GM18951 (cell line): ENCODE measurements around the gene SEC63.
"Not testable (repeated sequence)": the region's sequence is repeated elsewhere in the genome, so short reads cannot be mapped to it uniquely, and the experiment has no call there.

ENCODE experiments used
- POLR2A ChIP-seq: IDR thresholded peaks from 4 replicates; pipeline ENCODE4 v1.6.1; 2011; ENCODE audit warnings: mild to moderate bottlenecking; ENCODE audit not compliant: insufficient read length, insufficient read depth; ENCODE audit errors: extremely low read depth
- in situ Hi-C: fragments of 300-500 bp; cut with MboI; formaldehyde crosslinking; loops from one replicate; pipeline ENCODE4 v1.12.0; 2022; ENCODE audit warnings: low sequenced_read_pairs, mixed read lengths, inconsistent platforms; ENCODE audit not compliant: unreplicated experiment

SEC63 gene

DNA sequence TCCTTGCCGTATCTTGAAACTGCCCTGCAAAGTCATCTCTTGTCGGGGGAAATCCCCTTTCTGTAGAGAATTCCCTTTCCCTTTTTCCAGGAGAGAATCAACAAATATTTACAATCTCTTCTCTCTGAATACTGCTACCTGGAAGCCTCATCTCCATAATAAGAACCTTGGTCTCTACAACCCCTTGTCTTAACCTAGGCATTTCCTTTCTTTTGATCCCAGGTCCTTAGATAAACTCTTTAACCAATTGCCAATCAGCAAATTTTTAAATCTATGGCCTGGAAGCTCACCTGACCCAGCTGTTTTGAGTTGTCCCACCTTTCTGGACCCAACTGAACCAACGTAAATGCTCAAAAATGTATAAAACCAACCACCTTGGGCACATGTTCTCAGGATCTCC is 30.6 kb upstream of the SEC63 start:
- no peak for TF ChIP-seq POLR2A
- in situ Hi-C loops = no loop called here

- in situ Hi-C loops = no loop called here
- TF ChIP-seq POLR2A = no peak
Measured at GRCh38 chr6:107987805-107988204, 29.8 kb upstream of the SEC63 start.

DNA sequence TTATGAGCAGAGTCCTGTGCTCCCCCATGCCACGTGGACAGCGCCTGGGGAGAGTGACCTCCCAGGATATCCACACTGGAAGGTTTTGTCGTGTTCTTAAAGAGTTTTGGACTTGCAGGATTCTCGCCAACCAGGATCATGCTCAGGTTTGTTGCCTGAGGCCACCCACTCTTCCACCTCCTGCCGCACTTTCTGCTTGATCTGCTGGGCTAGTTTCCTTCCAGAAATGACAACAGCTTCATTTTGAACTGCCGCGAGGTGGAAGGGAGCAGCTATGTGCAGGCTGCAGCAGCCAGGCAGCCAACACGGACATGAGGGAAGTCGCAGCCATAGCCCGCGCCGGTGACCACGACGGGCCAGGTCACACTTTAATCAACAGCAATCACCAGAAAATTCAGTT is 27.7 kb upstream of the SEC63 start:
- in situ Hi-C loops = no loop called here
- no peak for TF ChIP-seq POLR2A

- in situ Hi-C loops = no loop called here
- TF ChIP-seq POLR2A = no peak
Measured at GRCh38 chr6:107983811-107984210, 25.8 kb upstream of the SEC63 start.

- no peak for TF ChIP-seq POLR2A
- in situ Hi-C loops = no loop called here
Measured at GRCh38 chr6:107982486-107982885, 24.5 kb upstream of the SEC63 start.

DNA sequence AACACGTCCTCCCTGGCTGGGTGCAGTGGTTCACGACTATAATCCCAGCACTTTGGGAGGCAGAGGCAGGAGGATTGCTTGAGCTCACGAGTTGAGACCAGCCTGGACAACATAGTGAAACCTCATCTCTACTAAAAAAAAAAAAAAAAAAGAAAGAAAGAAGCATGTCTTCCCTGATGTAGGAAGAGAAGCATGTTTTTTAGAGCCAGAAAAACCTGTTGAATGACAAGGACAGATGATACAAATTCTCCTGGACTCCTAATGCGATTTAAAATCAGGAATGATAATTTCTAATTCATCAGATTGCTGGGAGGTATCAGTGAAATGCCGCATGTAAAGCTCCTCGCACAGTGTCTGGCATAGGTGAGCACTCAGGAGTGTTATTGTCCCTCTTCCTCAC is 23.7 kb upstream of the SEC63 start:
- in situ Hi-C loops = no loop called here
- no peak for TF ChIP-seq POLR2A

DNA sequence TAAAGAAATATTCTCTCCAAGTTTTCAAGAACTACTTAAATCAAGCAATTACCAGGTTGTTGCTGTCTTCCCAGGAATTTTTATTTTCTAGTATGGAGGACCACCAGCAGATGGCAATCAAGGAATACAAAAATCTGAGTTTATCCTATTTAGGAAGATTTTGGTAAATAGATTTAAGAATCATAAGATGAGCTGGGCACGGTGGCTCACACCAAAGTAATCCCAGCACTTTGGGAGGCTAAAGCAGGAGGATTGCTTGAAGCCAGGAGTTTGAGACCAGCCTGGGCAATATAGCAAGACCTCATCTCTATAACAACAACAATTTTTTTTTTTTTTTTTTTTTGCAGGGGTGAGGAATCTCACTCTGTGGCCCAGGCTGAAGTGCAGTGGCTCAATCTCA is 19.3 kb upstream of the SEC63 start:
- no peak for TF ChIP-seq POLR2A
- in situ Hi-C loops = no loop called here

GRCh38 chr6:107976155-107976783 is 18.3 kb upstream of the SEC63 start:
- TF ChIP-seq POLR2A = no peak
- in situ Hi-C loops = no loop called here

DNA sequence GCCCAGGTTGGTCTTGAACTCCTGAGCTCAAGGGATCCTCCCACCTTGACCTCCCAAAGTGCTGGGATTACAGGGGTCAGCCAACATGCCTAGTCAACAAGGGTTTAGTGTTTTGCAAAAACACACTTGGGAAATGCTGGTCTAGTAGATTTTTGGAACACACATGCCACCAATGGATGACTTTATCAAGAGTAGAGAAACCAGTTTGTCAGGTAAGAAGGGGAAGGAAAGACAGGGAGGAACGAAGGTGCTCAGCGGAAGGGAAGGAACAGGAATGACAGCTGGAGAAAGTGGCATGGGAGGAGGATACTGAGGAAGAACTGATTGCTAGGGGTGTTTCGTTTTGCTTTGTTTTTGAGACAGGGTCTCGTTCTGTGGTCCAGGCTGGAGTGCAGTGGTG is 15.6 kb upstream of the SEC63 start:
- in situ Hi-C loops = no loop called here
- TF ChIP-seq POLR2A = no peak

DNA sequence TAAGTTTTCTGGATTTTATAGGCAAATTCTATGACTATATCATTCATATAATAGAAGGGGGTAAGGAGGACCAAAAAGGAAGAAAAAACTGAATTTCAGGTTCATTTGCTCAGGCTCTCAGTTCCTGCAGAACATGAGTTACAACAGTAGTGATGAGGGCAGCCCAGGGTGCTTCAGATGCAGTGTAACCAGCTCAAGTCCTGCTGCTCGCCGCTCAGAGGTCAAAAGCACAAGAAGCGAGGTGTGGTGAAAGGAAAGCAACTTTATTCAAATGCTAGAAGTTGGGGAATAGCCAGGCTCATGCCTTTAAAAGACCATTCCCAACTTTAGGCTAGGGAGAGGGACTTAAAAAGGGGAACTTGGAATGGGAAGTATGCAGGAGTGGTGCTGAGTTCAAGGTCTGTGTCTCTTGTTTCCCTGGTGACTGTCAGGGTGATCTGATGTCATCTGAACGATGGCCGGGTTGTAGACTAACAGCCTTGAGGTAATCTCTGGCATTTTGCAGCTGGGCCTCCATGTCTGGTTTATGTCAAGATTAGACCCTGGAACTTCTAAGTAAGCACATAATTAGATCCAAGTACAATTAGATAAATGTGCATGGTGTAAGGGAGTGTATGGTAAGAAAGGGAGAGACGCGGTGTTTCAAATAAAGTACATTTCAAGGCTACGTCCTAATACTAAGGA is 14.5 kb upstream of the SEC63 start:
- in situ Hi-C loops = no loop called here
- TF ChIP-seq POLR2A = no peak

DNA sequence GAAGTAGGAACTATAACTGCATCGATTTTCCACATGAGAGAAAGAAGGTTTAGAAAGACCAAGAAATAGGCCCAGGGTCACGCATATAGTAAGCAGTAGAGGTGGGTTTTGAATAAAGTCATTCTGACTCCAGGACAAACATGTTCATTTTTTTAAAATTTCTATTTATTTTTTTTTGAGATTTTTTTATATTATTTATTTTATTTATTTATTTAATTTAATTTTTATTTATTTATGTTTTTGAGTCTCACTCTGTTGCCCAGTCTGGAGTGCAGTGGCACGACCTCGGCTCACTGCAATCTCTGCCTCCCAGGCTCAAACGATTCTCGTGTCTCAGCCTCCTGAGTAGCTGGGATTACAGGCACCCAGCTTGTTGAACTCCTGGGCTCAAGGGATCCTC is 13.2 kb upstream of the SEC63 start:
- TF ChIP-seq POLR2A = no peak

DNA sequence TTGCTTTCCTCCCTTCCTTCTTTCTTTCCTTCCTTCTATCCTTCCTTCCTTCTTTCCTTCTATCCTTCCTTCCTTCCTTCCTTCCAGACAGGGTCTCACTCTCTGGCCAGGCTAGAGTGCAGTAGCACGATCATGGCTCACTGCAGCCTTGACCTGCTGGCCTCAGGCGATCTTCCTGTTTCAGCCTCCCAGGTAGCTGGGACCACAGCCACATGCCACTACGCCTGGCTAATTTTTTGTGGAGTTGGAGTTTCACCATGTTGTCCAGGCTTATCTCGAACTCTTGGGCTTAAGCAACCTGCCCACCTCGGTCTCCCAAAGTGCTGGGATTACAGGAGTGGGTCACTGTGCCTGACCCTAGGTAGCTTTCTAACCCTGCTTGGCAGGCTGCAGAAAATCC is 12.2 kb upstream of the SEC63 start:
- no peak for TF ChIP-seq POLR2A
- in situ Hi-C loops = no loop called here

More for the DNA sequence above, 13.2 kb upstream of the SEC63 start:
- in situ Hi-C loops = no loop called here

GRCh38 chr6:107968081-107968480 is 10.1 kb upstream of the SEC63 start:
- TF ChIP-seq POLR2A = no peak
- in situ Hi-C loops = no loop called here

- in situ Hi-C loops = no loop called here
- no peak for TF ChIP-seq POLR2A
Measured at GRCh38 chr6:107965746-107966145, 7.7 kb upstream of the SEC63 start.

GRCh38 chr6:107962723-107963122 is 4.7 kb upstream of the SEC63 start:
- in situ Hi-C loops = no loop called here
- no peak for TF ChIP-seq POLR2A

DNA sequence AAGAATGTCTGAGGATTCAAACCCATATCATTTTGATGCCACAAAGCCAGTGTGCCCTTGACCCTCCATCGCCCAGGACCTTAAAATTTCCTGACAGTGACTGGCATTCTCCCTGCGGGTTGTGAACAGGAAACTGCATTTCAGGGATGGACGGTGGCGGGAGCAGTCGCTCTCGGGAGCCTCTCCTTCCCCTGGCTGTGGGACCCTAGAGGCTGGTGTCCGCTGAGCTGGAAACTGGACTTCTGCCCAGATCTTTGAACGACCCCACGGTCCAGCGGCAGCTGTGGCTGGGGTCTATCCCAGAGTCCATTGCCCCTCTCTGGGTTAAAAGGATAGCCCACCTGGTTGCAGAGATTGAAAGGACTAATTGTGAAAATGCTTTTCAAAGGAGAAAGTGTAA is 1.4 kb upstream of the SEC63 start:
- no peak for TF ChIP-seq POLR2A
- in situ Hi-C loops = no loop called here

- in situ Hi-C loops = not testable (repeated sequence)
Measured at GRCh38 chr6:107958689-107959362, 818 bp upstream of the SEC63 start.
